ENCODE results near the gene WNT7A.

Gene WNT7A

GRCh38 chr3:13822871-13823585, 56.8 kb downstream of the WNT7A start:
- TF ChIP-seq CTCF (conservative IDR thresholded peaks at IDR 0.05; ENCODE audit: low read length): no peak
- no peak for DNase-seq (ENCODE audit: low read depth)
- no peak overlapping the region for H3K4me3 ChIP-seq (ENCODE audit: low read length)

GRCh38 chr3:13822042-13822441, 57.8 kb downstream of the WNT7A start:
- no peak for TF ChIP-seq CTCF (conservative IDR thresholded peaks at IDR 0.05; ENCODE audit: low read length)
- DNase-seq (ENCODE audit: low read depth): no peak
- H3K4me3 ChIP-seq (ENCODE audit: low read length): no peak overlapping the region

GRCh38 chr3:13821126-13821525, 58.7 kb downstream of the WNT7A start:
- no peak overlapping the region for H3K4me3 ChIP-seq (ENCODE audit: low read length)
- no peak for TF ChIP-seq CTCF (conservative IDR thresholded peaks at IDR 0.05; ENCODE audit: low read length)
- DNase-seq (ENCODE audit: low read depth): no peak

GRCh38 chr3:13818919-13819318, 61.0 kb downstream of the WNT7A start:
- H3K4me3 ChIP-seq (ENCODE audit: low read length): no peak overlapping the region
- no peak for DNase-seq (ENCODE audit: low read depth)
- no peak for TF ChIP-seq CTCF (conservative IDR thresholded peaks at IDR 0.05; ENCODE audit: low read length)

GRCh38 chr3:13815088-13815683, 64.7 kb downstream of the WNT7A start:
- TF ChIP-seq CTCF (conservative IDR thresholded peaks at IDR 0.05; ENCODE audit: low read length): no peak
- no peak overlapping the region for H3K4me3 ChIP-seq (ENCODE audit: low read length)
- no peak for DNase-seq (ENCODE audit: low read depth)

GRCh38 chr3:13812034-13812471, 67.8 kb downstream of the WNT7A start:
- no peak for DNase-seq (ENCODE audit: low read depth)
- no peak for TF ChIP-seq CTCF (conservative IDR thresholded peaks at IDR 0.05; ENCODE audit: low read length)
- no peak overlapping the region for H3K4me3 ChIP-seq (ENCODE audit: low read length)

- no peak for TF ChIP-seq CTCF (conservative IDR thresholded peaks at IDR 0.05; ENCODE audit: low read length)
- no peak for DNase-seq (ENCODE audit: low read depth)
- no peak overlapping the region for H3K4me3 ChIP-seq (ENCODE audit: low read length)
These were observed 68.3 kb downstream of the WNT7A start for GRCh38 chr3:13811614-13812013.
